Mesendoderm (in vitro differentiated cells): ENCODE data around the gene STAT3.

Source experiments
- DNase-seq: peaks from one replicate; pipeline ENCODE4 v3.0.0; 2013
- H2AK5ac ChIP-seq: 2 replicates; pipeline ENCODE4 v1.6.1; 2013; ENCODE audit warnings: low read length, inconsistent platforms
- H2BK120ac ChIP-seq: 2 replicates; pipeline ENCODE4 v1.6.1; 2013; ENCODE audit warnings: low read depth, mild to moderate bottlenecking, low read length, moderate library complexity, mixed read lengths
- H2BK15ac ChIP-seq: replicated peaks from 2 replicates; pipeline ENCODE4 v1.6.1; 2013; ENCODE audit warnings: low read depth, mild to moderate bottlenecking, moderate library complexity
- H2BK5ac ChIP-seq: 2 replicates; pipeline ENCODE4 v1.6.1; 2013; ENCODE audit warnings: low read length, inconsistent platforms
- H3K18ac ChIP-seq: 2 replicates; pipeline ENCODE4 v1.6.1; 2013; ENCODE audit warnings: mild to moderate bottlenecking, low read length, mixed read lengths
- H3K23ac ChIP-seq: one replicate; pipeline ENCODE4 v1.6.1; 2013; ENCODE audit warnings: low read length
- H3K27ac ChIP-seq: 2 replicates; pipeline ENCODE4 v1.5.1; 2013; ENCODE audit warnings: low read depth, mild to moderate bottlenecking, inconsistent platforms, low read length, moderate library complexity
- H3K27me3 ChIP-seq: 2 replicates; pipeline ENCODE4 v1.6.1; 2013; ENCODE audit warnings: low read length, control low read depth, mild to moderate bottlenecking, inconsistent platforms; ENCODE audit not compliant: insufficient read depth, poor library complexity
- H3K36me3 ChIP-seq: 2 replicates; pipeline ENCODE4 v1.6.1; 2013; ENCODE audit warnings: low read length, inconsistent platforms; ENCODE audit not compliant: control insufficient read depth, insufficient read depth
- H3K4ac ChIP-seq: one replicate; pipeline ENCODE4 v1.6.1; 2013; ENCODE audit warnings: low read depth, mild to moderate bottlenecking, low read length, moderate library complexity
- H3K4me1 ChIP-seq: 2 replicates; pipeline ENCODE4 v1.6.1; 2013; ENCODE audit warnings: low read depth, low read length, inconsistent platforms; ENCODE audit not compliant: control insufficient read depth
- H3K4me2 ChIP-seq: 2 replicates; pipeline ENCODE4 v1.6.1; 2013; ENCODE audit warnings: low read length
- H3K4me3 ChIP-seq: 2 replicates; pipeline ENCODE4 v1.5.1; 2013; ENCODE audit warnings: mild to moderate bottlenecking, low read length
- H3K56ac ChIP-seq: one replicate; pipeline ENCODE4 v1.6.1; 2013; ENCODE audit warnings: low read length
- H3K79me1 ChIP-seq: 2 replicates; pipeline ENCODE4 v1.6.1; 2013; ENCODE audit warnings: low read length, inconsistent platforms
- H3K79me2 ChIP-seq: 2 replicates; pipeline ENCODE4 v1.6.1; 2013; ENCODE audit warnings: mild to moderate bottlenecking, low read length; ENCODE audit not compliant: control insufficient read depth, insufficient read depth
- H3K9ac ChIP-seq: 2 replicates; pipeline ENCODE4 v1.6.1; 2013; ENCODE audit warnings: low read length, inconsistent platforms
- H4K5ac ChIP-seq: one replicate; pipeline ENCODE4 v1.6.1; 2013; ENCODE audit warnings: low read length
- H4K8ac ChIP-seq: one replicate; pipeline ENCODE4 v1.6.1; 2013; ENCODE audit warnings: low read depth, mild to moderate bottlenecking, control low read depth, low read length, moderate library complexity
- WGBS: extraction: QIAGEN DNeasy Blood & Tissue Kit; methylation state at CpG from one replicate; pipeline ENCODE4 v1.1.7; 2013; ENCODE audit warnings: low lambda C conversion rate, missing lambda C conversion rate; ENCODE audit not compliant: insufficient coverage; ENCODE audit errors: extremely low coverage; 5-methylcytosine and 5-hydroxymethylcytosine counted together

Gene STAT3

GRCh38 chr17:42287977-42288802 lies 100.1 kb downstream of the STAT3 start, which contains the start of gene STAT5A:
TSS of gene STAT5A (plus strand) at chr17:42288498. CDS start at chr17:42289412, 914 bp downstream.
- Histone ChIP-seq H2BK15ac (no peak within 1 kb of the TSS), H3K27me3 (peaks cover 3% of the 10 kb centered on the region), H3K56ac (peak within 1 kb of the TSS; percentile 78), H2AK5ac (no peak within 1 kb of the TSS), H3K18ac (peak within 1 kb of the TSS; percentile 70), H3K79me1 (no peaks in the 10 kb centered on the region), H2BK5ac (no peak within 1 kb of the TSS), H3K27ac (no peak within 1 kb of the TSS), H4K5ac (no peak within 1 kb of the TSS), H3K4me2 (peak within 1 kb of the TSS; percentile 36), H3K79me2 (no peaks in the 10 kb centered on the region), H3K9ac (peak within 1 kb of the TSS; percentile 49), H3K4me3 (peak within 1 kb of the TSS; percentile 22), H3K4me1 (no peaks in the 10 kb centered on the region), H3K23ac (peak within 1 kb of the TSS; percentile 89), H4K8ac (peak within 1 kb of the TSS; percentile 67), H3K36me3 (no peaks in the 10 kb centered on the region), H3K4ac (peak within 1 kb of the TSS; percentile 58), H2BK120ac (no peak within 1 kb of the TSS)
- no CpG with 5 or more reads among the region's 88 CpGs for WGBS
- peak; percentile 81 for DNase-seq

GRCh38 chr17:42287305-42287976 lies 100.8 kb downstream of the STAT3 start:
- Histone ChIP-seq H4K5ac (no peak overlapping the region), H2BK120ac (no peak overlapping the region)
- no peak for DNase-seq

GRCh38 chr17:42286411-42287221 lies 101.6 kb downstream of the STAT3 start:
- Histone ChIP-seq H4K5ac (no peak overlapping the region), H3K27me3 (peaks cover 3% of the 10 kb centered on the region), H3K79me1 (no peaks in the 10 kb centered on the region), H3K36me3 (no peaks in the 10 kb centered on the region), H2BK15ac (no peak overlapping the region), H2BK120ac (no peak overlapping the region), H3K4me3 (no peak overlapping the region), H3K23ac (no peak overlapping the region), H3K9ac (no peak overlapping the region), H2AK5ac (no peak overlapping the region), H3K4me1 (no peaks in the 10 kb centered on the region), H3K4me2 (no peak overlapping the region), H2BK5ac (no peak overlapping the region), H3K18ac (no peak overlapping the region), H3K79me2 (no peaks in the 10 kb centered on the region), H4K8ac (no peak overlapping the region), H3K4ac (no peak overlapping the region), H3K56ac (no peak overlapping the region), H3K27ac (no peak overlapping the region)
- no peak for DNase-seq
- no CpG with 5 or more reads among the region's 5 CpGs for WGBS

More at GRCh38 chr17:42287305-42287976, 100.8 kb downstream of the STAT3 start:
- Histone ChIP-seq H3K79me1 (no peaks in the 10 kb centered on the region), H3K36me3 (no peaks in the 10 kb centered on the region), H2BK5ac (no peak overlapping the region), H2BK15ac (no peak overlapping the region), H3K4me3 (no peak overlapping the region), H4K8ac (no peak overlapping the region), H3K4me2 (peak overlapping the region; percentile 36), H3K9ac (peak overlapping the region; percentile 24), H3K79me2 (no peaks in the 10 kb centered on the region), H3K56ac (peak overlapping the region; percentile 78), H3K4me1 (no peaks in the 10 kb centered on the region), H3K23ac (no peak overlapping the region), H3K18ac (no peak overlapping the region), H2AK5ac (no peak overlapping the region), H3K27me3 (peaks cover 3% of the 10 kb centered on the region), H3K4ac (no peak overlapping the region), H3K27ac (no peak overlapping the region)
- no CpG with 5 or more reads among the region's 14 CpGs for WGBS

GRCh38 chr17:42285346-42286050 lies 102.7 kb downstream of the STAT3 start:
- no peaks in the 10 kb centered on the region for H3K79me2 ChIP-seq
- H2BK15ac ChIP-seq = no peak overlapping the region
- H3K4me2 ChIP-seq = no peak overlapping the region
- no peak overlapping the region for H4K8ac ChIP-seq
- no peak overlapping the region for H3K27ac ChIP-seq
- H3K18ac ChIP-seq = no peak overlapping the region
- H3K56ac ChIP-seq = no peak overlapping the region
- H3K23ac ChIP-seq = no peak overlapping the region
- H4K5ac ChIP-seq = no peak overlapping the region
- no peaks in the 10 kb centered on the region for H3K79me1 ChIP-seq
- H3K27me3 ChIP-seq = peaks cover 3% of the 10 kb centered on the region
- no peak overlapping the region for H2AK5ac ChIP-seq
- H3K4me3 ChIP-seq = no peak overlapping the region
- H3K9ac ChIP-seq = no peak overlapping the region
- H3K36me3 ChIP-seq = no peaks in the 10 kb centered on the region
- DNase-seq = no peak
- no peak overlapping the region for H3K4ac ChIP-seq
- no CpG with 5 or more reads among the region's 11 CpGs for WGBS
- H2BK120ac ChIP-seq = no peak overlapping the region
- no peaks in the 10 kb centered on the region for H3K4me1 ChIP-seq
- no peak overlapping the region for H2BK5ac ChIP-seq

GRCh38 chr17:42284566-42284965 lies 103.7 kb downstream of the STAT3 start:
- H3K4me3 ChIP-seq = no peak overlapping the region
- no CpG with 5 or more reads among the region's 7 CpGs for WGBS
- H2BK5ac ChIP-seq = no peak overlapping the region
- no peak overlapping the region for H3K56ac ChIP-seq
- H3K79me2 ChIP-seq = no peaks in the 10 kb centered on the region
- H3K27ac ChIP-seq = no peak overlapping the region
- no peak overlapping the region for H2BK120ac ChIP-seq
- no peak overlapping the region for H2AK5ac ChIP-seq
- no peak overlapping the region for H4K8ac ChIP-seq
- H3K79me1 ChIP-seq = no peaks in the 10 kb centered on the region
- H3K18ac ChIP-seq = no peak overlapping the region
- no peak overlapping the region for H3K9ac ChIP-seq
- H4K5ac ChIP-seq = no peak overlapping the region
- H3K4ac ChIP-seq = no peak overlapping the region
- H2BK15ac ChIP-seq = no peak overlapping the region
- H3K4me2 ChIP-seq = no peak overlapping the region
- peaks cover 3% of the 10 kb centered on the region for H3K27me3 ChIP-seq
- H3K23ac ChIP-seq = no peak overlapping the region
- H3K4me1 ChIP-seq = no peaks in the 10 kb centered on the region
- no peaks in the 10 kb centered on the region for H3K36me3 ChIP-seq
- no peak for DNase-seq
